SK-N-SH (cell line): ENCODE results near the gene ZNF331. TPM values are rescaled to one million over a fixed set of nuclear protein-coding genes. Genes with fewer than 3 reads are reported as not detected.

Experiments
- CTCF ChIA-PET: fragments of 300-600, 350-600 bp; formaldehyde crosslinking; extraction: SDS; loops from one replicate; lab custom pipeline; 2021; lab: Yijun Ruan, JAX
- POLR2A ChIA-PET: fragments of 350-600 bp; sonication (Branson Sonifier 250); formaldehyde crosslinking; extraction: SDS; loops from one replicate; lab custom pipeline; 2020; ENCODE audit warnings: antibody characterized with exemption, inconsistent platforms; lab: Yijun Ruan, JAX
- DNase-seq: peaks from one replicate; pipeline ENCODE4 v3.0.0; 2012
- H2AFZ ChIP-seq: fragments of 200-600 bp; sonication (generic); 2 replicates; pipeline ENCODE4 v1.8.1; 2016; ENCODE audit warnings: antibody characterized with exemption, mild to moderate bottlenecking, low read depth
- H3F3A ChIP-seq: fragments of 200-600 bp; sonication (generic); replicated peaks from 2 replicates; pipeline ENCODE3; 2016; ENCODE audit warnings: antibody characterized with exemption, mild to moderate bottlenecking; ENCODE audit not compliant: insufficient read depth
- H3K27ac ChIP-seq, 2 experiments: fragments of 200-500 bp in 1 of 2; fragments of 200-600 bp in 1 of 2; sonication (Bioruptor generic) in 1 of 2; sonication (generic), shearing (Covaris generic) in 1 of 2; 2 replicates each; pipeline versions ENCODE4 v1.5.1 to v1.6.1; 2014 to 2016; ENCODE audit warnings: low read depth in 2 of 2, inconsistent platforms in 1 of 2, low read length in 1 of 2, mild to moderate bottlenecking in 1 of 2, mixed read lengths in 1 of 2
- H3K27me3 ChIP-seq: fragments of 200-600 bp; sonication (generic), shearing (Covaris generic); 2 replicates; pipeline ENCODE4 v1.6.1; 2016; ENCODE audit warnings: mixed run types; ENCODE audit not compliant: insufficient read depth
- H3K36me3 ChIP-seq, 2 experiments: fragments of 200-500 bp in 1 of 2; fragments of 200-600 bp in 1 of 2; sonication (Bioruptor generic) in 1 of 2; sonication (generic) in 1 of 2; replicated peaks in 1 of 2; 2 replicates each; pipeline versions ENCODE3 to v1.5.1; 2014 to 2016; ENCODE audit warnings: low read length in 1 of 2, mild to moderate bottlenecking in 1 of 2; ENCODE audit not compliant: insufficient read depth in 2 of 2, control insufficient read depth in 1 of 2
- H3K4me1 ChIP-seq, 2 experiments: fragments of 200-500 bp in 1 of 2; fragments of 200-600 bp in 1 of 2; sonication (Bioruptor generic) in 1 of 2; sonication (generic), shearing (Covaris generic) in 1 of 2; 2 replicates each; pipeline versions ENCODE4 v1.5.1 to v1.6.1; 2014 to 2016; ENCODE audit warnings: low read depth in 1 of 2, low read length in 1 of 2, mixed run types in 1 of 2; ENCODE audit not compliant: insufficient read depth in 2 of 2, control insufficient read depth in 1 of 2
- H3K4me2 ChIP-seq: fragments of 200-600 bp; sonication (generic), shearing (Covaris generic); 2 replicates; pipeline ENCODE4 v1.6.1; 2017; ENCODE audit warnings: mixed run types
- H3K4me3 ChIP-seq, 2 experiments: fragments of 200-500 bp in 1 of 2; fragments of 200-600 bp in 1 of 2; sonication (Bioruptor generic) in 1 of 2; sonication (generic), shearing (Covaris generic) in 1 of 2; 2 replicates each; pipeline versions ENCODE4 v1.5.1 to v1.8.1; 2014 to 2016; ENCODE audit warnings: low read depth in 2 of 2, inconsistent platforms in 1 of 2, low read length in 1 of 2, mild to moderate bottlenecking in 1 of 2, mixed read lengths in 1 of 2, moderate library complexity in 1 of 2
- H3K79me2 ChIP-seq: fragments of 200-600 bp; sonication (generic); 2 replicates; pipeline ENCODE4 v1.8.1; 2017; ENCODE audit warnings: mild to moderate bottlenecking; ENCODE audit not compliant: insufficient read depth
- H3K9ac ChIP-seq: fragments of 200-600 bp; sonication (generic); 2 replicates; pipeline ENCODE4 v1.6.1; 2017; ENCODE audit warnings: mixed run types
- H3K9me2 ChIP-seq: fragments of 200-600 bp; sonication (generic); 2 replicates; pipeline ENCODE4 v1.6.1; 2017; ENCODE audit warnings: mixed run types
- H3K9me3 ChIP-seq: fragments of 200-600 bp; sonication (generic); 2 replicates; pipeline ENCODE4 v1.6.1; 2017; ENCODE audit warnings: mixed run types, mild to moderate bottlenecking, moderate library complexity
- H4K20me1 ChIP-seq: fragments of 200-600 bp; sonication (generic); 2 replicates; pipeline ENCODE4 v1.6.1; 2017; ENCODE audit warnings: mild to moderate bottlenecking, mixed run types; ENCODE audit not compliant: insufficient read depth
- CHD2 ChIP-seq: fragments of 150-350 bp; IDR thresholded peaks from 2 replicates; pipeline ENCODE4 v1.6.1; 2018; ENCODE audit warnings: low read length; ENCODE audit not compliant: partially characterized antibody
- ELF1 ChIP-seq: IDR thresholded peaks from 2 replicates; pipeline ENCODE4 v1.4.0; 2012
- EZH2phosphoT487 ChIP-seq: fragments of 200-600 bp; sonication (generic); IDR thresholded peaks from 2 replicates; pipeline ENCODE4 v1.6.1; 2017; ENCODE audit warnings: low read depth, mixed run types, mild to moderate bottlenecking, antibody characterized with exemption, moderate library complexity, borderline replicate concordance
- FOSL2 ChIP-seq: IDR thresholded peaks from 2 replicates; pipeline ENCODE4 v1.4.0; 2012; ENCODE audit warnings: low read depth, mild to moderate bottlenecking, moderate library complexity, borderline replicate concordance
- FOXJ3 ChIP-seq: sonication (generic); formaldehyde crosslinking; IDR thresholded peaks from 2 replicates; pipeline ENCODE4 v1.5.1; 2020; ENCODE audit warnings: mild to moderate bottlenecking, missing genetic modification reagents
- FOXM1 ChIP-seq: IDR thresholded peaks from 2 replicates; pipeline ENCODE4 v1.4.0; 2012; ENCODE audit warnings: low read depth, mild to moderate bottlenecking
- GATA2 ChIP-seq: sonication (generic); formaldehyde crosslinking; IDR thresholded peaks from 2 replicates; pipeline ENCODE4 v1.5.0; 2020; ENCODE audit warnings: mild to moderate bottlenecking, missing genetic modification reagents
- MAX ChIP-seq: IDR thresholded peaks from 2 replicates; pipeline ENCODE4 v1.4.0; 2012; ENCODE audit warnings: low read depth
- MXI1 ChIP-seq: IDR thresholded peaks from 2 replicates; pipeline ENCODE4 v1.6.1; 2012; ENCODE audit warnings: mild to moderate bottlenecking, low read depth, low read length, improper control_type of control experiment
- NRF1 ChIP-seq: IDR thresholded peaks from 2 replicates; pipeline ENCODE4 v1.6.1; 2012; ENCODE audit warnings: low read depth, mild to moderate bottlenecking, low read length
- POLR2AphosphoS5 ChIP-seq: IDR thresholded peaks from 2 replicates; pipeline ENCODE4 v1.6.1; 2012; ENCODE audit warnings: low read depth, low read length
- REST ChIP-seq: IDR thresholded peaks from 2 replicates; pipeline ENCODE4 v1.6.1; 2012; ENCODE audit warnings: mild to moderate bottlenecking, low read depth, low read length, moderate library complexity
- RXRA ChIP-seq: IDR thresholded peaks from 2 replicates; pipeline ENCODE4 v1.4.0; 2012; ENCODE audit warnings: low read depth, mild to moderate bottlenecking, borderline replicate concordance
- SIN3A ChIP-seq: IDR thresholded peaks from 2 replicates; pipeline ENCODE4 v1.6.1; 2012; ENCODE audit warnings: low read depth, mild to moderate bottlenecking, low read length, moderate library complexity, borderline replicate concordance
- TAF1 ChIP-seq: IDR thresholded peaks from 2 replicates; pipeline ENCODE4 v1.6.1; 2012; ENCODE audit warnings: low read depth, mild to moderate bottlenecking, low read length, moderate library complexity, borderline replicate concordance
- TCF12 ChIP-seq: IDR thresholded peaks from 2 replicates; pipeline ENCODE4 v1.4.0; 2012
- TEAD4 ChIP-seq: IDR thresholded peaks from 2 replicates; pipeline ENCODE4 v1.4.0; 2012; ENCODE audit warnings: mild to moderate bottlenecking, borderline replicate concordance; ENCODE audit not compliant: insufficient read depth
- USF2 ChIP-seq: fragments of 150-350 bp; IDR thresholded peaks from 2 replicates; pipeline ENCODE4 v1.6.1; 2017; ENCODE audit warnings: antibody characterized with exemption, low read length, low read depth, borderline replicate concordance
- WGBS: methylation state at CpG from one replicate; pipeline ENCODE4 v1.1.6; 2017; ENCODE audit warnings: low lambda C conversion rate; 5-methylcytosine and 5-hydroxymethylcytosine counted together
- polyA plus RNA-seq, 3 experiments: library from polyadenylated mRNA; depleted of rRNA; stranded (reverse); fragments of >200 nt; gene quantifications; 2 replicates each; pipeline ENCODE4 v1.2.3, GENCODE V29; 2012
- TF ChIP-seq, protein P1 (sequence below): fragments of 200-600 bp; sonication (generic); IDR thresholded peaks from 2 replicates; pipeline ENCODE4 v1.6.1; 2017; ENCODE audit warnings: antibody characterized with exemption, mild to moderate bottlenecking, moderate library complexity
- TF ChIP-seq, protein P2 (sequence below): fragments of 150-350 bp; IDR thresholded peaks from 2 replicates; pipeline ENCODE4 v1.6.1; 2016; ENCODE audit warnings: mild to moderate bottlenecking, low read depth, low read length

Gene ZNF331
- polyA plus RNA-seq, 1 of the 3 experiments (the other 2 are of a cell fraction) = 7.2 TPM

DNA sequence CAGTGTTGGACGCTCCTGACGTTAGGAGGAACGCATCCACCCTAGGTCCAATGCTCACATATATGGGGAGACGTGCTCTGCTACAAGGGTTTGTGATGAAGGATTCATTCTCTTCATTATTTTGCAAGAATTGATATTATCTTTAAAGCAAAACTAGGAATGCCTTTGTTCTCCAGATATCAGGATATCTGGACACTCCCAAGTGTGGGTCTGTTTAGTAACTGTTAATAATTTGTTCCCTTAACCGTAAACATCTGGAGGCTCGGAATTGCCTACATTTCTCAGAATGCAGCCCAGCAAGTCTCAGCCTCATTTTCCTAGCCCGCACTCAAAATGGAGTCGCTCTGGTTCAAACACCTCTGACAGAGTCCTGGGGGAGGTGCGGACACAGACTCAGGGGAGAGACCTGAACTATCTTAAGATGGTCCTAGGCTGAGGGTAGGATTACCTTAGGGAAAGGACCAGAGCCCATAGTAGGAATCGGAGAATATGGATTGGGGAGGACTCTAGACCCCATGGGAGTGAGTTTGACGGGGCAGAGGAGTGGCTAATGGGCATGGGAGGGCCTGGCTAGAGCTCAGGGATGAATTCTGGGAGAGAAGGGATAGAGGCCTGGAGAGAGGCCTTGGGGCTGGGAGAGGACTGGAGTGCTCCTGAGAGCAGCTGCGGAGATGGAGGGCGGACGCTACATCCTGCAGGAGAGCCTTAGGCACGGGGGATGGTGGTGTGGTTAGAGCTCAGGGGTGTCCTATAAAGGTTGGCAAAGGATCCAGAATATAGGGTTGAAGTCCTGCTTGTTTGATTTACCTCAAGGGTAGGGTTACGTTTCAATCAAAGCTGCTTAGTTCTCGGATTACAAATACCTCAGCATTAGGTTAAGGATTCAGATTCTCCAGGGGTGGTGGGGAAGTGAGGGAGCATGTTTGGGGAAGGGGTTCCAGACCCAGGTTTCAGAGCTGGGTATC lies 43.2 kb downstream of the ZNF331 start:
- POLR2A ChIA-PET = no interaction called here
- WGBS = 70% methylated on average over 17 of the region's 17 CpGs

More for the DNA sequence above, 43.2 kb downstream of the ZNF331 start:
- H3K9me3 ChIP-seq = peaks cover 10% of the 10 kb centered on the region
- H3K79me2 ChIP-seq = no peaks in the 10 kb centered on the region
- H3K9ac ChIP-seq = no peak overlapping the region
- H2AFZ ChIP-seq = no peak overlapping the region
- H4K20me1 ChIP-seq = no peaks in the 10 kb centered on the region
- no peaks in the 10 kb centered on the region for H3F3A ChIP-seq
- H3K4me3 ChIP-seq = no peak overlapping the region
- H3K4me1 ChIP-seq = no peaks in the 10 kb centered on the region
- DNase-seq = no peak
- no peaks in the 10 kb centered on the region for H3K9me2 ChIP-seq
- no peak overlapping the region for H3K4me2 ChIP-seq
- CTCF ChIA-PET = interaction anchor here (0.5 kb wide), 1 partner anchor 110 kb away, joined by 3 read pairs; no protein-coding TSS in a partner anchor
- TF ChIP-seq NRF1 = no peak
- TF ChIP-seq FOXM1 = no peak
- TF ChIP-seq USF2 = no peak
- TF ChIP-seq EZH2phosphoT487 = no peak
- TF ChIP-seq TCF12 = no peak
- TF ChIP-seq, protein P1, sequence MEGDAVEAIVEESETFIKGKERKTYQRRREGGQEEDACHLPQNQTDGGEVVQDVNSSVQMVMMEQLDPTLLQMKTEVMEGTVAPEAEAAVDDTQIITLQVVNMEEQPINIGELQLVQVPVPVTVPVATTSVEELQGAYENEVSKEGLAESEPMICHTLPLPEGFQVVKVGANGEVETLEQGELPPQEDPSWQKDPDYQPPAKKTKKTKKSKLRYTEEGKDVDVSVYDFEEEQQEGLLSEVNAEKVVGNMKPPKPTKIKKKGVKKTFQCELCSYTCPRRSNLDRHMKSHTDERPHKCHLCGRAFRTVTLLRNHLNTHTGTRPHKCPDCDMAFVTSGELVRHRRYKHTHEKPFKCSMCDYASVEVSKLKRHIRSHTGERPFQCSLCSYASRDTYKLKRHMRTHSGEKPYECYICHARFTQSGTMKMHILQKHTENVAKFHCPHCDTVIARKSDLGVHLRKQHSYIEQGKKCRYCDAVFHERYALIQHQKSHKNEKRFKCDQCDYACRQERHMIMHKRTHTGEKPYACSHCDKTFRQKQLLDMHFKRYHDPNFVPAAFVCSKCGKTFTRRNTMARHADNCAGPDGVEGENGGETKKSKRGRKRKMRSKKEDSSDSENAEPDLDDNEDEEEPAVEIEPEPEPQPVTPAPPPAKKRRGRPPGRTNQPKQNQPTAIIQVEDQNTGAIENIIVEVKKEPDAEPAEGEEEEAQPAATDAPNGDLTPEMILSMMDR = no peak
- TF ChIP-seq CHD2 = no peak
- TF ChIP-seq ELF1 = no peak
- TF ChIP-seq FOXJ3 = no peak
- TF ChIP-seq RXRA = no peak
- TF ChIP-seq FOSL2 = no peak
- no peak for TF ChIP-seq MXI1
- TF ChIP-seq REST = no peak
- TF ChIP-seq MAX = no peak
- no peak for TF ChIP-seq TAF1
- no peak for TF ChIP-seq POLR2AphosphoS5
- TF ChIP-seq SIN3A = no peak
- TF ChIP-seq GATA2 (CRISPR knock-in tag) = no peak
- no peak for TF ChIP-seq TEAD4
- TF ChIP-seq, protein P2, sequence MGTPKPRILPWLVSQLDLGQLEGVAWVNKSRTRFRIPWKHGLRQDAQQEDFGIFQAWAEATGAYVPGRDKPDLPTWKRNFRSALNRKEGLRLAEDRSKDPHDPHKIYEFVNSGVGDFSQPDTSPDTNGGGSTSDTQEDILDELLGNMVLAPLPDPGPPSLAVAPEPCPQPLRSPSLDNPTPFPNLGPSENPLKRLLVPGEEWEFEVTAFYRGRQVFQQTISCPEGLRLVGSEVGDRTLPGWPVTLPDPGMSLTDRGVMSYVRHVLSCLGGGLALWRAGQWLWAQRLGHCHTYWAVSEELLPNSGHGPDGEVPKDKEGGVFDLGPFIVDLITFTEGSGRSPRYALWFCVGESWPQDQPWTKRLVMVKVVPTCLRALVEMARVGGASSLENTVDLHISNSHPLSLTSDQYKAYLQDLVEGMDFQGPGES = no peak
- H3K36me3 ChIP-seq = peaks cover 21 to 33% of the 10 kb centered on the region in 2 experiments
- H3K27ac ChIP-seq = no peak overlapping the region
- no peaks in the 10 kb centered on the region; the same call in 1 of the 2 replicates for H3K27me3 ChIP-seq
